Ovary (tissue), 9 donors: ENCODE data around the gene CPEB4. TPM values are rescaled to one million over a fixed set of nuclear protein-coding genes. Genes with fewer than 3 reads are reported as not detected.

Experiments
- DNase-seq, 5 donors: peaks; one replicate each; pipeline ENCODE4 v3.0.0-alpha.2; 2019 to 2020
- H3K27ac ChIP-seq, 2 donors: fragments of 200-600 bp; one replicate each; pipeline versions ENCODE4 v1.5.1 to v1.8.0; 2019 to 2022
- H3K27me3 ChIP-seq: fragments of 200-600 bp; one replicate; pipeline ENCODE4 v1.8.0; 2022
- H3K36me3 ChIP-seq: fragments of 200-600 bp; sonication (generic); one replicate; pipeline ENCODE4 v1.5.1; 2019
- H3K4me1 ChIP-seq: one replicate; pipeline ENCODE4 v1.8.1; 2013; ENCODE audit warnings: mild to moderate bottlenecking, moderate library complexity; ENCODE audit not compliant: insufficient read depth
- H3K4me3 ChIP-seq: fragments of 200-600 bp; sonication (generic); one replicate; pipeline ENCODE4 v1.5.1; 2017
- H3K9me3 ChIP-seq, 2 donors: fragments of 200-600 bp in 1 of 2; sonication (generic) in 1 of 2; one replicate each; pipeline versions ENCODE4 v1.5.1 to v1.8.1; 2013 to 2019; ENCODE audit warnings: mild to moderate bottlenecking in 1 of 2, moderate library complexity in 1 of 2
- EP300 ChIP-seq: sonication (generic); formaldehyde crosslinking; IDR thresholded peaks from one replicate; pipeline ENCODE4 v1.6.1; 2017; ENCODE audit warnings: antibody characterized with exemption
- POLR2A ChIP-seq: fragments of 450-650 bp; IDR thresholded peaks from one replicate; pipeline ENCODE4 v1.6.1; 2017; ENCODE audit warnings: antibody characterized with exemption, mild to moderate bottlenecking, moderate library complexity
- WGBS, 3 donors: extraction: QIAGEN DNeasy Blood & Tissue Kit in 1 of 3; methylation state at CpG; one replicate each; pipeline versions ENCODE4 v1.1.5 to v1.1.7; 2013 to 2017; 5-methylcytosine and 5-hydroxymethylcytosine counted together
- intact Hi-C, 4 donors: fragments of 100-400 bp; cut with DNase I; formaldehyde crosslinking; loops; one replicate each; pipeline versions ENCODE4 v1.11.0 to v1.15.1; 2022 to 2023
- polyA plus RNA-seq, 2 donors: library from polyadenylated mRNA; stranded (reverse); fragments of 200-250 nt in 1 of 2; fragments of 350-450 nt in 1 of 2; fragmentation: Illumina TruSeq in 1 of 2; extraction: RNeasy Lipid Tissue Mini Kit (QIAGEN cat#74804) in 1 of 2; gene quantifications; one replicate each; pipeline ENCODE4 v1.2.3, GENCODE V29; 2013 to 2014
- total RNA-seq, 7 donors: library from RNA; depleted of rRNA in 2 of 7; stranded (reverse); fragments of >200 nt in 2 of 7; fragmentation: NEBNext Ultra II Directional in 3 of 7; extraction: Animal tissue kit (Norgen Biotek cat#: 25700) in 3 of 7; gene quantifications; one replicate each; pipeline versions ENCODE4 v1.1.0 to v1.2.4, GENCODE V29; 2016 to 2023
- TF ChIP-seq, protein P1 (sequence below), 3 donors: fragments of 450-650 bp in 2 of 3; fragments of 200-600 bp in 1 of 3; IDR thresholded peaks; one replicate each; pipeline versions ENCODE4 v1.5.1 to v1.8.0; 2016 to 2022; ENCODE audit warnings: antibody characterized with exemption in 3 of 3, mild to moderate bottlenecking in 1 of 3
- donor health status: DM: no; HTN: no; CAD: no; lungs with moderate emphysema.
- donor health status: DM: no; HTN: no; CAD: no.
- donor health status: Bipolar disorder and iron deficiency.
- donor health status: DM: yes; HTN: yes; CAD: no.
- donor health status: DM: no; HTN: no; CAD: no.
- donor health status: DM: yes; HTN: yes; CAD: no.

CPEB4 gene
- total and polyA plus RNA-seq, 9 donors: 7.2 to 50.1 (median 23.2) TPM

DNA sequence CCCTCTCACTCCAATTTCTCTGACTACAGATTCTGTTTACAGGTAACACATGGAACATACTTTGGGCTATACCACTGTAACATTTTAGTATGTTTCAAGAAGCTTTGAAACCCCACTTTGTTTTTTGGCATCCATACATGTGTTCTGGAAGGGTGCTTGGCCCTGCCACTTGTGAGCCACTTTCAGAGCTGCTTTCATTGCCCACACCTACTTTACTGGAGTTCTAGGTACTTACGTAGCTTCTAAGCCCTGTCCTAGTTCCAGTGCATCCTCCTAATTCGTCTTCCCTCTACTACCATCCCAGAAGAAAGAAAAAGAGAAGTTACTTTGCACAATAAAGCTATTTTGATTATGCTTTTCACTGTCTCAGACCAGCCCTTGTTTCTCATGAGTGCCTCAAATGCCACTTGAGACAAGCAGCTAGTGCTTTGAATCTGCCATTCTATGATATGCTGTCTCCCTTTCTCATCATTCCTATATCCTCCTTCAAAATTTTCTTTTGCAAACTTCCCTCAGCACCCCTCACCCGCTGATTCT is 74.4 kb downstream of the CPEB4 start:
- no peak for DNase-seq

DNA sequence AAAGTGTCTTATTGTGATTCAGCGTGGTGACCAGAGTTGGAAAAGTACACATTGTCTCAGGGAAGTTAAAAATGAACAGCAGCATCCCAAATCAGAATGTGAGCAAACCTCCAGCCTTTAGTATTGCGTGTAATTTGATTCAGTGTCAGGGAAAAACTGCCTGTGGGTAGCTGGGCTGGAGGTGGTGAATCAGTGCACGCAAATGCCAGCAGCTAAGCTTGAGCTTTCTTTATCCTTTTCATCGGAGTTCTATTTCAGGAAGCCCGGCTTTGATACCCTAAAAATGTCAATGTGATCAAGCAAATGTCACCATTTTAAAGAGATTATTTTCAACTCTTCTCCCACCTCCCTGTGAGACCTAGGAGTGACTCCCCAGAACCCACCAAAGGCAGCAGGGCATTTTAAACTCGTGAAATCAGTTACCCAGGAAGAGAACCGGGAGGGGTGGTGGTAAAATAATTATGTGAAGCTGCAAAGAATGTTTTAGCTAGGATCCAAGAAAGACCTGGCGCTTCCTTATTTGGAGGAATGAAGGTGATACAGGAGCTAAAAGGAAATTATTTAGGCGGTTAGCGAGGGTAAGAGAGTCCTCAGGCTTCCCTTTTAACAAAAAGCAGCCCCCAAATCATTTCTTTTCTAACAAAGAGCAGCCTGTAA is 75.2 kb downstream of the CPEB4 start:
- no peak overlapping the region for H3K27ac ChIP-seq
- WGBS, 3 donors: 37 to 52% (median 48%) methylated on average over 10 of the region's 10 CpGs
- H3K4me3 ChIP-seq: no peak overlapping the region
- no peak for TF ChIP-seq EP300
- no peak for TF ChIP-seq POLR2A
- TF ChIP-seq, protein P1, sequence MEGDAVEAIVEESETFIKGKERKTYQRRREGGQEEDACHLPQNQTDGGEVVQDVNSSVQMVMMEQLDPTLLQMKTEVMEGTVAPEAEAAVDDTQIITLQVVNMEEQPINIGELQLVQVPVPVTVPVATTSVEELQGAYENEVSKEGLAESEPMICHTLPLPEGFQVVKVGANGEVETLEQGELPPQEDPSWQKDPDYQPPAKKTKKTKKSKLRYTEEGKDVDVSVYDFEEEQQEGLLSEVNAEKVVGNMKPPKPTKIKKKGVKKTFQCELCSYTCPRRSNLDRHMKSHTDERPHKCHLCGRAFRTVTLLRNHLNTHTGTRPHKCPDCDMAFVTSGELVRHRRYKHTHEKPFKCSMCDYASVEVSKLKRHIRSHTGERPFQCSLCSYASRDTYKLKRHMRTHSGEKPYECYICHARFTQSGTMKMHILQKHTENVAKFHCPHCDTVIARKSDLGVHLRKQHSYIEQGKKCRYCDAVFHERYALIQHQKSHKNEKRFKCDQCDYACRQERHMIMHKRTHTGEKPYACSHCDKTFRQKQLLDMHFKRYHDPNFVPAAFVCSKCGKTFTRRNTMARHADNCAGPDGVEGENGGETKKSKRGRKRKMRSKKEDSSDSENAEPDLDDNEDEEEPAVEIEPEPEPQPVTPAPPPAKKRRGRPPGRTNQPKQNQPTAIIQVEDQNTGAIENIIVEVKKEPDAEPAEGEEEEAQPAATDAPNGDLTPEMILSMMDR (IDR thresholded peaks at IDR 0.05): no peak
- no peaks in the 10 kb centered on the region for H3K36me3 ChIP-seq
- no peaks in the 10 kb centered on the region for H3K4me1 ChIP-seq
- DNase-seq: no peak
- no peaks in the 10 kb centered on the region for H3K9me3 ChIP-seq
- no peaks in the 10 kb centered on the region for H3K27me3 ChIP-seq
- intact Hi-C loops: no loop called here

More for the DNA sequence above, 74.4 kb downstream of the CPEB4 start:
- Histone ChIP-seq H3K27ac (no peak overlapping the region), H3K36me3 (no peaks in the 10 kb centered on the region), H3K4me1 (no peaks in the 10 kb centered on the region), H3K27me3 (no peaks in the 10 kb centered on the region), H3K9me3 (no peaks in the 10 kb centered on the region), H3K4me3 (no peak overlapping the region)
- 86 to 94% (median 93%) methylated on average over 3 of the region's 3 CpGs for WGBS, 3 donors
- TF ChIP-seq POLR2A (no peak), EP300 (no peak)
- TF ChIP-seq, protein P1 (IDR thresholded peaks at IDR 0.05): no peak
- intact Hi-C loops: no loop called here

DNA sequence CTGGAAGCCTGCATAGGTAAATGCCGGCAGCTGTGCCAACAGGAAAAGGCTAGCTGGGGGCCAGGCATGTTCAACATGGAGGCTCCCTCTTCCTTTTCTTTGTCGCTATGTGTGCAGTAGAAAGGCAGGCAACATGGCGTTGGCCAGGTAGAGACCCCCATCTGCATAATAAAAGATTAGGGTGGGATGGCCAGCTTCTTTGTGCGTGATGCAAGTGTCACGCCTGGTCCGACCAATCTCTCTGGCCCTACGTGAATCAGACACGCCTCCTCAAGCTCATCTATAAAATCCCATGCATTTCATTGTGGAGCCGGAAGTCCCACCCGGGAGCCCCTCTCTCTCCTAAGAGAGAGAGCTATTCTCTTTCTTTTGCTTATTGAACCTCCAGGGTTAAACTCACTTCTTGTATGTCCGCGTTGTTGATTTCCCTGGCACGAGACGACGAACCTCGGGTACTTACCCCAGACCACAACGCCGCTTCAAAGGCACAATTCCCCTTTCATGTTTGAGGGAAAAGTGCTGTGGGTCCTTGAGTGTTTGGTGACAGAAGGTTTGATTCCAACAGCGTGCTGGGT is 75.8 kb downstream of the CPEB4 start:
- no peak for DNase-seq
- no peak for TF ChIP-seq POLR2A
- TF ChIP-seq, protein P1 (IDR thresholded peaks at IDR 0.05): no peak
- TF ChIP-seq EP300: no peak
- H3K4me1 ChIP-seq: no peaks in the 10 kb centered on the region
- no peak overlapping the region for H3K27ac ChIP-seq
- 68 to 77% (median 77%) methylated on average over 19 of the region's 19 CpGs for WGBS, 3 donors
- intact Hi-C loops: no loop called here
- no peaks in the 10 kb centered on the region for H3K9me3 ChIP-seq
- H3K36me3 ChIP-seq: no peaks in the 10 kb centered on the region
- H3K4me3 ChIP-seq: no peak overlapping the region
- H3K27me3 ChIP-seq: no peaks in the 10 kb centered on the region

DNA sequence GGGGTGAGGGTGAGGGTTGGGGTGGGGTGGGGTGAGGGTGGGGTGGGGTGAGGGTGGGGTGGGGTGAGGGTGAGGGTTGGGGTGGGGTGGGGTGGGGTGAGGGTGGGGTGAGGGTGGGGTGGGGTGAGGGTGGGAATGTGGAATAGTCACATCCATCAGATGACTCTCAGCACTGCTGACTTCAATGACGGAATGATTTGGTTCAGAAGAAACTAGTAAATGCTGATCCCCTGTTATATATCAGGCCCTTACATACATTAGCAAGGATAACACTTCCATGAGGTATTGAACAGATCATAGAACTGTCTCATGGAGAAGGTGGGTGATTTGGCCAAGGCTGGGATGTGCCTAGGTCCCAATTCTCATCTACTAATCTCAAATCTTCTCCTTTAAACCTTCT is 76.4 kb downstream of the CPEB4 start:
- no peak overlapping the region for H3K27ac ChIP-seq
- no peaks in the 10 kb centered on the region for H3K36me3 ChIP-seq
- 85 to 100% (median 90%) methylated on average over 1 of the region's 1 CpG for WGBS, 3 donors
- H3K27me3 ChIP-seq: no peaks in the 10 kb centered on the region
- no peak overlapping the region for H3K4me3 ChIP-seq
- no peak for DNase-seq
- H3K4me1 ChIP-seq: no peaks in the 10 kb centered on the region
- TF ChIP-seq, protein P1 (IDR thresholded peaks at IDR 0.05): no peak
- no peak for TF ChIP-seq EP300
- TF ChIP-seq POLR2A: no peak
- H3K9me3 ChIP-seq: no peaks in the 10 kb centered on the region
- intact Hi-C loops: no loop called here
